ENCODE results near the gene TPK1.

Gene TPK1

DNA sequence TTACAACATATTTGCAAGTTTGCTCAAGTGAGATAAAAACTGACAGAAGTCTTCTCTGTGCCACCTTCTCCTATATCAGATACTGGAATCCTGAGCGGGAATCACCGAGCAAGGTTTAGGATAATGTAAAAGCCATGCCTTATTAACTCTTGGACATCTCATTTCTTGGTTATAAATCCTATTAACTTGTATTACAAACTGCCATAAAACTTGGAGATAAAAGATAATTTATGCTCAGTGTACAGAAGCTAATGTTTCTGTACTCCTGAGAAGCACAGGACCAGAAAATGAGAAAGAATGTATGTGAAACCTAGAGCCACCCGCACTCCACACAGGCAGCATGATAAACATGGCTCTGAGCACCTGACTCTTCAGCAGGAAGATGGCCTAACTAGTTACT lies 251.1 kb downstream of the TPK1 start:
- Histone ChIP-seq H3K9me3 (ENCODE audit: control insufficient read depth, insufficient read depth, low read depth, low read length) (no peaks in the 10 kb centered on the region), H3K36me3 (ENCODE audit: control insufficient read depth in 2 of 2, insufficient read depth in 1 of 2, low read length in 2 of 2) (no peaks in the 10 kb centered on the region), H3K4me3 (ENCODE audit: low read depth, low read length) (no peak overlapping the region), H3K27ac (ENCODE audit: extremely low read depth, low read depth, low read length) (no peak overlapping the region), H3K4me1 (ENCODE audit: control insufficient read depth, insufficient read depth, low read length) (no peaks in the 10 kb centered on the region)
- POLR2A ChIA-PET = no interaction called here
- no peak for TF ChIP-seq ZNF174 (tag by site-specific recombination; IDR thresholded peaks at IDR 0.05)
- TF ChIP-seq ZNF707 (tag by site-specific recombination; IDR thresholded peaks at IDR 0.05) = no peak
- no peak for TF ChIP-seq ZNF548 (tag by site-specific recombination; IDR thresholded peaks at IDR 0.05)
- no peak for TF ChIP-seq ZNF555 (tag by site-specific recombination; conservative IDR thresholded peaks at IDR 0.05)
- no peak for TF ChIP-seq ZNF561 (tag by site-specific recombination; IDR thresholded peaks at IDR 0.05; ENCODE audit: borderline replicate concordance)
- no peak for TF ChIP-seq ZNF292 (tag by site-specific recombination; IDR thresholded peaks at IDR 0.05; ENCODE audit: borderline replicate concordance, low read depth)
- TF ChIP-seq GLI2 (tag by site-specific recombination; IDR thresholded peaks at IDR 0.05; ENCODE audit: borderline replicate concordance, low read depth) = no peak
- no peak for TF ChIP-seq ZNF560 (tag by site-specific recombination; IDR thresholded peaks at IDR 0.05; ENCODE audit: borderline replicate concordance)
- CTCF ChIA-PET = no interaction called here

DNA sequence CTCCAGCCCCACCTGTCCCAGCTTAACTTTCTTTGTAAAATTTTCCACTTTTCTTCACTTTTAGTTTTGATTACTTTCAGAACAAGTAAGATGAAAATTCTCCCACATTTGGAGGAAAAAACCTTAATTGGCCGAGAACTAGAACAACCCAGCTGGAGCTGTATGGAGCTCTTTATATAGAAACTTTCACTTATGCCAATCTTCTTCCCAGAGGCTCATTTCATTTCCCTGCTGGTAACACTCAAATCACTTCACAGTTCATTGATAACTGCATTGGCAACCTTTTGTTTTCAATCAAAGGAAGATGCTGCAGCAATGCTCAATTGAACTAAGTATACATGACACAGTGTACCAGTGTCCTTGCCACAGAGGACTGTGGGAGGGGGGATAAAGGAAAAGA lies 256.2 kb downstream of the TPK1 start:
- CTCF ChIA-PET = interaction anchor here (0.6 kb wide), 1 partner anchor 159 kb away, joined by 3 read pairs; no protein-coding TSS in a partner anchor
- H3K9me3 ChIP-seq (ENCODE audit: control insufficient read depth, insufficient read depth, low read depth, low read length) = no peaks in the 10 kb centered on the region
- POLR2A ChIA-PET = no interaction called here
- H3K4me1 ChIP-seq (ENCODE audit: control insufficient read depth, insufficient read depth, low read length) = no peaks in the 10 kb centered on the region
- TF ChIP-seq, protein P1, sequence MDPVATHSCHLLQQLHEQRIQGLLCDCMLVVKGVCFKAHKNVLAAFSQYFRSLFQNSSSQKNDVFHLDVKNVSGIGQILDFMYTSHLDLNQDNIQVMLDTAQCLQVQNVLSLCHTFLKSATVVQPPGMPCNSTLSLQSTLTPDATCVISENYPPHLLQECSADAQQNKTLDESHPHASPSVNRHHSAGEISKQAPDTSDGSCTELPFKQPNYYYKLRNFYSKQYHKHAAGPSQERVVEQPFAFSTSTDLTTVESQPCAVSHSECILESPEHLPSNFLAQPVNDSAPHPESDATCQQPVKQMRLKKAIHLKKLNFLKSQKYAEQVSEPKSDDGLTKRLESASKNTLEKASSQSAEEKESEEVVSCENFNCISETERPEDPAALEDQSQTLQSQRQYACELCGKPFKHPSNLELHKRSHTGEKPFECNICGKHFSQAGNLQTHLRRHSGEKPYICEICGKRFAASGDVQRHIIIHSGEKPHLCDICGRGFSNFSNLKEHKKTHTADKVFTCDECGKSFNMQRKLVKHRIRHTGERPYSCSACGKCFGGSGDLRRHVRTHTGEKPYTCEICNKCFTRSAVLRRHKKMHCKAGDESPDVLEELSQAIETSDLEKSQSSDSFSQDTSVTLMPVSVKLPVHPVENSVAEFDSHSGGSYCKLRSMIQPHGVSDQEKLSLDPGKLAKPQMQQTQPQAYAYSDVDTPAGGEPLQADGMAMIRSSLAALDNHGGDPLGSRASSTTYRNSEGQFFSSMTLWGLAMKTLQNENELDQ (tag by site-specific recombination; IDR thresholded peaks at IDR 0.05; ENCODE audit: low read depth) = no peak
- no peak for TF ChIP-seq ZNF621 (tag by site-specific recombination; IDR thresholded peaks at IDR 0.05)
- TF ChIP-seq, protein P2, sequence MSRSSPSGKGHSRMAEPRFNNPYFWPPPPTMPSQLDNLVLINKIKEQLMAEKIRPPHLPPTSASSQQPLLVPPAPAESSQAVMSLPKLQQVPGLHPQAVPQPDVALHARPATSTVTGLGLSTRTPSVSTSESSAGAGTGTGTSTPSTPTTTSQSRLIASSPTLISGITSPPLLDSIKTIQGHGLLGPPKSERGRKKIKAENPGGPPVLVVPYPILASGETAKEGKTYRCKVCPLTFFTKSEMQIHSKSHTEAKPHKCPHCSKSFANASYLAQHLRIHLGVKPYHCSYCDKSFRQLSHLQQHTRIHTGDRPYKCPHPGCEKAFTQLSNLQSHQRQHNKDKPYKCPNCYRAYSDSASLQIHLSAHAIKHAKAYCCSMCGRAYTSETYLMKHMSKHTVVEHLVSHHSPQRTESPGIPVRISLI (tag by site-specific recombination; IDR thresholded peaks at IDR 0.05) = no peak
- no peak for TF ChIP-seq ZNF548 (tag by site-specific recombination; IDR thresholded peaks at IDR 0.05)
- TF ChIP-seq SP2 (tag by site-specific recombination; IDR thresholded peaks at IDR 0.05) = no peak
- no peak overlapping the region for H3K27ac ChIP-seq (ENCODE audit: extremely low read depth, low read depth, low read length)
- H3K4me3 ChIP-seq (ENCODE audit: low read depth, low read length) = no peak overlapping the region
- no peaks in the 10 kb centered on the region for H3K36me3 ChIP-seq (ENCODE audit: control insufficient read depth in 2 of 2, insufficient read depth in 1 of 2, low read length in 2 of 2)

DNA sequence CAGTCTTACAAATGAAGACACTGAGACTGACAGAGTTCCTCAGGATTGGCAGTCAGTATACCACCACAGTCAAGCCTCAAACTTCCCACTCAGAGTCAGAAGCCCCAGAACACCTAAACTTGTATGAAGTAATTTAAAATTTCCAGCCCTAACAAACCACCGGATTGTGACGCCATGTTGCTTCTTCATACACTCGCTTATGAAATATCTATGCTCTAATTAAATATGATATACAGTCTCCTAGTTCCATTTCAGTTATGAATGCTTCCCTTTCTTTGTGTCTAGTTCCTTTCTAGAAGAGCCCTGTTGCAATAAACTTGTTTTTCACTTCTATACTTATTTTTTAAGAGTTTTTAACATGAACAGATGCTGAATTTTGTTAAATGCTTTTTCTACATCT lies 260.4 kb downstream of the TPK1 start:
- Histone ChIP-seq H3K36me3 (ENCODE audit: control insufficient read depth in 2 of 2, insufficient read depth in 1 of 2, low read length in 2 of 2) (no peaks in the 10 kb centered on the region), H3K4me1 (ENCODE audit: control insufficient read depth, insufficient read depth, low read length) (no peaks in the 10 kb centered on the region), H3K4me3 (ENCODE audit: low read depth, low read length) (no peak overlapping the region), H3K9me3 (ENCODE audit: control insufficient read depth, insufficient read depth, low read depth, low read length) (no peaks in the 10 kb centered on the region), H3K27ac (ENCODE audit: extremely low read depth, low read depth, low read length) (no peak overlapping the region)
- ChIA-PET CTCF (no interaction called here), POLR2A (no interaction called here)
- TF ChIP-seq ZBTB1 (tag by site-specific recombination; IDR thresholded peaks at IDR 0.05) (no peak), HOXA7 (CRISPR knock-in tag; IDR thresholded peaks at IDR 0.05; ENCODE audit: borderline replicate concordance) (no peak), SALL2 (tag by site-specific recombination; IDR thresholded peaks at IDR 0.05; ENCODE audit: borderline replicate concordance) (no peak), ZNF398 (tag by site-specific recombination; IDR thresholded peaks at IDR 0.05) (no peak), ZNF350 (tag by site-specific recombination; IDR thresholded peaks at IDR 0.05) (no peak), SP2 (tag by site-specific recombination; IDR thresholded peaks at IDR 0.05) (no peak), ZNF830 (tag by site-specific recombination; IDR thresholded peaks at IDR 0.05; ENCODE audit: low read depth) (no peak), ZNF600 (tag by site-specific recombination; IDR thresholded peaks at IDR 0.05) (no peak), BCL6B (tag by site-specific recombination; IDR thresholded peaks at IDR 0.05) (no peak)
- TF ChIP-seq, protein P3, sequence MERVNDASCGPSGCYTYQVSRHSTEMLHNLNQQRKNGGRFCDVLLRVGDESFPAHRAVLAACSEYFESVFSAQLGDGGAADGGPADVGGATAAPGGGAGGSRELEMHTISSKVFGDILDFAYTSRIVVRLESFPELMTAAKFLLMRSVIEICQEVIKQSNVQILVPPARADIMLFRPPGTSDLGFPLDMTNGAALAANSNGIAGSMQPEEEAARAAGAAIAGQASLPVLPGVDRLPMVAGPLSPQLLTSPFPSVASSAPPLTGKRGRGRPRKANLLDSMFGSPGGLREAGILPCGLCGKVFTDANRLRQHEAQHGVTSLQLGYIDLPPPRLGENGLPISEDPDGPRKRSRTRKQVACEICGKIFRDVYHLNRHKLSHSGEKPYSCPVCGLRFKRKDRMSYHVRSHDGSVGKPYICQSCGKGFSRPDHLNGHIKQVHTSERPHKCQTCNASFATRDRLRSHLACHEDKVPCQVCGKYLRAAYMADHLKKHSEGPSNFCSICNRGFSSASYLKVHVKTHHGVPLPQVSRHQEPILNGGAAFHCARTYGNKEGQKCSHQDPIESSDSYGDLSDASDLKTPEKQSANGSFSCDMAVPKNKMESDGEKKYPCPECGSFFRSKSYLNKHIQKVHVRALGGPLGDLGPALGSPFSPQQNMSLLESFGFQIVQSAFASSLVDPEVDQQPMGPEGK (tag by site-specific recombination; IDR thresholded peaks at IDR 0.05) = no peak
- TF ChIP-seq, protein P4, sequence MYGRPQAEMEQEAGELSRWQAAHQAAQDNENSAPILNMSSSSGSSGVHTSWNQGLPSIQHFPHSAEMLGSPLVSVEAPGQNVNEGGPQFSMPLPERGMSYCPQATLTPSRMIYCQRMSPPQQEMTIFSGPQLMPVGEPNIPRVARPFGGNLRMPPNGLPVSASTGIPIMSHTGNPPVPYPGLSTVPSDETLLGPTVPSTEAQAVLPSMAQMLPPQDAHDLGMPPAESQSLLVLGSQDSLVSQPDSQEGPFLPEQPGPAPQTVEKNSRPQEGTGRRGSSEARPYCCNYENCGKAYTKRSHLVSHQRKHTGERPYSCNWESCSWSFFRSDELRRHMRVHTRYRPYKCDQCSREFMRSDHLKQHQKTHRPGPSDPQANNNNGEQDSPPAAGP (tag by site-specific recombination; IDR thresholded peaks at IDR 0.05) = no peak

All from HEK293 (cell line).